Nephron progenitor cell (in vitro differentiated cells): ENCODE results near the gene XAB2.
A peak's percentile ranks its signal among the peaks of the same experiment; 100 is the strongest.

Experiments used
- DNase-seq: peaks from one replicate; pipeline ENCODE4 v3.0.0; 2021
- H3K27ac Mint-ChIP-seq: 2 replicates; pipeline ENCODE4 v1.8.0; 2021; ENCODE audit warnings: mild to moderate bottlenecking, moderate library complexity, mixed read lengths
- H3K27me3 Mint-ChIP-seq: 2 replicates; pipeline ENCODE4 v1.8.0; 2021; ENCODE audit warnings: mild to moderate bottlenecking, low read depth, mixed read lengths; ENCODE audit not compliant: poor library complexity
- H3K36me3 Mint-ChIP-seq: 2 replicates; pipeline ENCODE4 v1.8.0; 2021; ENCODE audit warnings: low read depth, mixed read lengths
- H3K4me1 Mint-ChIP-seq: 2 replicates; pipeline ENCODE4 v1.8.0; 2021; ENCODE audit warnings: mixed read lengths
- H3K4me3 Mint-ChIP-seq: 2 replicates; pipeline ENCODE4 v1.8.0; 2021; ENCODE audit warnings: mild to moderate bottlenecking, moderate library complexity, mixed read lengths
- H3K9me3 Mint-ChIP-seq: 2 replicates; pipeline ENCODE4 v1.8.0; 2021; ENCODE audit warnings: mild to moderate bottlenecking, moderate library complexity, mixed read lengths
- CTCF ChIP-seq: fragments of 200-600 bp; sonication (generic); IDR thresholded peaks from 2 replicates; pipeline ENCODE4 v1.5.0; 2021; ENCODE audit warnings: antibody characterized with exemption

Gene XAB2

GRCh38 chr19:7619671-7620441, 9.5 kb downstream of the XAB2 start:
- Mint-ChIP-seq H3K4me1 (no peaks in the 10 kb centered on the region), H3K36me3 (peaks cover 23% of the 10 kb centered on the region), H3K27ac (no peak overlapping the region), H3K4me3 (no peak overlapping the region), H3K27me3 (no peaks in the 10 kb centered on the region), H3K9me3 (no peaks in the 10 kb centered on the region)
- no peak for TF ChIP-seq CTCF
- DNase-seq: no peak

DNA sequence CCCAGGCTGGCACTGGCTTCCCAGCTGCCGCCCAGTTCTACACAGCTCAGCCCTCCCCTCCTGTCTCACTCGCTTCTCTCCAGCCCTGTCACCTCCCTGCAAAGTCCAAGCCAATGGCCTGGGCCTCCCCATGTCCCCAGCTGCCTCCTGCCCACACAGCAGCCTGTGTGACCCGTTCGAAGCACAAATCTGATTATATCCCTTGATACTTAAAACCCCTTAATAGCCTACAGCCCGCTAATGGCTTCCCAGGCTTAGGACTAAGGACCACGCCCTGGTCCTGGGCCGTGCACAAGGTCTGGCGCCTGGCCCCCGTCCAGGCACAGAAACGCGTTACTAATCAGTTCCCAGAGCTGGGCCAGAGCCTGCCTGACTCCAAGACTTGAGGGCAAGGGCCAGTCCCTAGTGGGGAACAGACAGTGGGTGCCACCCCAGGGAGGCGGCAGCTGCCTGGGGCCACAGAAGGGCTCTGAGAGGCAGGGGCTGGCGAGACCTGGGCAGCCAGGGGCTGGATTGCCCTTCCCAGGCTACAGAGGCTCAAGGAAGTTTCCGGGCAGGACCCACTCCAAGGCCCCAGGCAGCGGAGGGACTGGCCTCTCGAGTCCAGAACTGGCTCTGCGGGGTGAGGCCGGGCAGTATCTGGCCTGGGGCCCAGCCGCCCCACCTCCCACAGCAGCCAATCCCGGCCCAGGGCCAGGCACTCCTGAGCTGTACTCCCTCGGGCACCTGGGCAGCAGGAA, 10.4 kb downstream of the XAB2 start:
- H3K36me3 Mint-ChIP-seq: peaks cover 23% of the 10 kb centered on the region

GRCh38 chr19:7618348-7618747, 11.0 kb downstream of the XAB2 start:
- DNase-seq: no peak
- Mint-ChIP-seq H3K4me3 (no peak overlapping the region), H3K27ac (peak overlapping the region; percentile 70), H3K36me3 (peaks cover 23% of the 10 kb centered on the region), H3K9me3 (no peaks in the 10 kb centered on the region), H3K4me1 (no peaks in the 10 kb centered on the region), H3K27me3 (no peaks in the 10 kb centered on the region)
- TF ChIP-seq CTCF: no peak

More for the DNA sequence above, 10.4 kb downstream of the XAB2 start:
- H3K27ac Mint-ChIP-seq: peak overlapping the region; percentile 70
- no peak for TF ChIP-seq CTCF
- DNase-seq: no peak
- H3K9me3 Mint-ChIP-seq: no peaks in the 10 kb centered on the region
- H3K27me3 Mint-ChIP-seq: no peaks in the 10 kb centered on the region
- H3K4me1 Mint-ChIP-seq: no peaks in the 10 kb centered on the region
- no peak overlapping the region for H3K4me3 Mint-ChIP-seq

- Mint-ChIP-seq H3K27ac (no peak overlapping the region), H3K36me3 (peaks cover 17% of the 10 kb centered on the region), H3K9me3 (no peaks in the 10 kb centered on the region), H3K27me3 (no peaks in the 10 kb centered on the region), H3K4me3 (no peak overlapping the region), H3K4me1 (no peaks in the 10 kb centered on the region)
- TF ChIP-seq CTCF: no peak
- DNase-seq: no peak
These were observed 11.6 kb downstream of the XAB2 start for GRCh38 chr19:7617735-7618134.

DNA sequence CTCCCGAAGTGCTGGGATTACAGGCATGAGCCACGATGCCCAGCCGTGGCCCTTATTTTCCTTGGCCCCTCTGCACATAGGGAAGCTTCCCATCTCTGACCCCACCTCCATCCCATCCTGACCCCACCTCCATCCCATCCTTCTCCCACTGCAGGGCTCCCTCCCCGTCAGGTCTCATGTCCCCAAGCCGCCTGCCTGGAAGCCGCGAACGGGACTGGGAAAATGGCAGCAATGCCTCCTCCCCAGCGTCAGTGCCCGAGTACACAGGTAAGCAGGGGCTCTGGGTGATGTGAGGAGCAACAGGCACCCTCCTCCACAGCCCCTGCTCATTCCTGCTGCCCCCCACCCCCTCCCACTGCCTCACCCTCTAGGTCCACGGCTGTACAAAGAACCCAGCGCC, 12.2 kb downstream of the XAB2 start:
- Mint-ChIP-seq H3K4me3 (no peak overlapping the region), H3K27ac (no peak overlapping the region), H3K27me3 (no peaks in the 10 kb centered on the region), H3K9me3 (no peaks in the 10 kb centered on the region), H3K4me1 (no peaks in the 10 kb centered on the region), H3K36me3 (peaks cover 16% of the 10 kb centered on the region)
- DNase-seq: no peak
- no peak for TF ChIP-seq CTCF
